Adrenal gland (tissue), 12 donors: ENCODE results near the gene CIB2. TPM values are rescaled to one million over a fixed set of nuclear protein-coding genes. Genes with fewer than 3 reads are reported as not detected.

ENCODE experiments used
- DNase-seq, 7 donors: peaks; one replicate each; pipeline ENCODE4 v3.0.0-alpha.2; 2019 to 2020
- H3K27ac ChIP-seq, 5 donors: fragments of 200-600 bp; sonication (generic) in 4 of 5; 1 replicate in 3 of 5; 2 replicates in 2 of 5; pipeline versions ENCODE4 v1.5.1 to v1.8.0; 2016 to 2020; ENCODE audit warnings: mild to moderate bottlenecking in 1 of 5
- H3K27me3 ChIP-seq: fragments of 200-600 bp; 2 replicates; pipeline ENCODE4 v1.8.0; 2021
- H3K36me3 ChIP-seq, 2 donors: fragments of 200-600 bp; replicated peaks in 1 of 2; 1 replicate in 1 of 2; 2 replicates in 1 of 2; pipeline versions ENCODE4 v1.5.1 to v1.8.0; 2018 to 2022
- H3K4me1 ChIP-seq, 2 donors: fragments of 200-600 bp; replicated peaks in 1 of 2; 1 replicate in 1 of 2; 2 replicates in 1 of 2; pipeline versions ENCODE4 v1.5.1 to v1.8.0; 2018 to 2021
- H3K4me3 ChIP-seq, 4 donors: fragments of 200-600 bp; sonication (generic) in 3 of 4; one replicate each; pipeline ENCODE4 v1.5.1; 2016 to 2018
- H3K9me3 ChIP-seq, 3 donors: fragments of 200-600 bp; sonication (generic) in 1 of 3; replicated peaks in 1 of 3; 1 replicate in 2 of 3; 2 replicates in 1 of 3; pipeline versions ENCODE4 v1.5.1 to v1.8.0; 2016 to 2021
- CTCF ChIP-seq, 6 experiments: fragments of 450-650 bp in 4 of 6; fragments of 200-600 bp in 2 of 6; sonication (generic) in 1 of 6; IDR thresholded peaks; 1 replicate in 5 of 6; 2 replicates in 1 of 6; pipeline versions ENCODE4 v1.5.1 to v1.8.0; 2016 to 2021; ENCODE audit warnings: antibody characterized with exemption in 6 of 6, mild to moderate bottlenecking in 2 of 6, moderate library complexity in 1 of 6
- POLR2A ChIP-seq, 2 donors: fragments of 450-650 bp; IDR thresholded peaks; one replicate each; pipeline ENCODE4 v1.6.1; 2017; ENCODE audit warnings: antibody characterized with exemption in 2 of 2, mild to moderate bottlenecking in 2 of 2, moderate library complexity in 1 of 2
- WGBS, 4 donors: extraction: QIAGEN DNeasy Blood & Tissue Kit in 2 of 4; methylation state at CpG; one replicate each; pipeline versions ENCODE4 v1.1.5 to v1.1.7; 2013 to 2017; 5-methylcytosine and 5-hydroxymethylcytosine counted together
- intact Hi-C, 2 donors: fragments of 100-400 bp; cut with DNase I; formaldehyde crosslinking; loops; one replicate each; pipeline versions ENCODE4 v1.14.1 to v1.15.0; 2022 to 2023
- polyA plus RNA-seq, 3 donors: library from polyadenylated mRNA; stranded (reverse); fragments of 200-250 nt in 2 of 3; fragments of 350-450 nt in 1 of 3; fragmentation: Illumina TruSeq in 1 of 3; extraction: RNeasy Lipid Tissue Mini Kit (QIAGEN cat#74804) in 1 of 3; gene quantifications; one replicate each; pipeline ENCODE4 v1.2.3, GENCODE V29; 2013 to 2014
- total RNA-seq, 9 donors: library from RNA; depleted of rRNA in 4 of 9; stranded (reverse); fragments of >200 nt in 4 of 9; fragments of 120-200 nt in 1 of 9; fragmentation: NEBNext Ultra II Directional in 1 of 9; extraction: Animal tissue kit (Norgen Biotek cat#: 25700) in 1 of 9; gene quantifications; one replicate each; pipeline versions ENCODE4 v1.1.0 to v1.2.4, GENCODE V29; 2013 to 2023
- donor health status: healthy with polysubstance abuse.
- donor health status: Bipolar disorder and iron deficiency.
- donor health status: DM: yes; HTN: yes; CAD: no.
- donor health status: DM: no; HTN: no; CAD: no.
- donor health status: DM: no; HTN: no; CAD: no.
- donor health status: DM: yes; HTN: yes; CAD: no.

CIB2 gene
- total and polyA plus RNA-seq, 12 donors: 4.4 to 37.8 (median 19.7) TPM

- Histone ChIP-seq H3K4me1 (peaks cover 0 to 4% of the 10 kb centered on the region in 2 donors), H3K36me3 (no peaks in the 10 kb centered on the region), H3K27me3 (no peaks in the 10 kb centered on the region), H3K4me3 (no peak overlapping the region), H3K27ac (no peak overlapping the region), H3K9me3 (no peaks in the 10 kb centered on the region)
- DNase-seq: peak in 1 of 7 donors; percentile 10
- TF ChIP-seq POLR2A (IDR thresholded peaks at IDR 0.05): no peak
- 75 to 98% (median 87%) methylated on average over 5 to 6 of the region's 6 CpGs for WGBS, 4 donors
- intact Hi-C loops: no loop called here
These were observed 47.4 kb downstream of the CIB2 start for GRCh38 chr15:78083687-78084448.

- H3K4me3 ChIP-seq: no peak overlapping the region
- no peaks in the 10 kb centered on the region for H3K36me3 ChIP-seq
- no peak for TF ChIP-seq POLR2A (IDR thresholded peaks at IDR 0.05)
- TF ChIP-seq CTCF (IDR thresholded peaks at IDR 0.05): no peak
- peak in 1 of 7 donors; percentile 2 for DNase-seq
- H3K4me1 ChIP-seq: peaks cover 0 to 6% of the 10 kb centered on the region in 2 donors
- H3K27me3 ChIP-seq: no peaks in the 10 kb centered on the region
- intact Hi-C loops: no loop called here
- WGBS, 4 donors: 89 to 98% (median 95%) methylated on average over 3 to 4 of the region's 4 CpGs
- no peaks in the 10 kb centered on the region for H3K9me3 ChIP-seq
- no peak overlapping the region for H3K27ac ChIP-seq
These were observed 48.1 kb downstream of the CIB2 start for GRCh38 chr15:78083186-78083585.

- TF ChIP-seq POLR2A (IDR thresholded peaks at IDR 0.05): no peak
- Histone ChIP-seq H3K4me3 (no peak overlapping the region), H3K27me3 (no peaks in the 10 kb centered on the region), H3K27ac (peak overlapping the region in 2 of 5 donors; percentile 4 to 30), H3K36me3 (no peaks in the 10 kb centered on the region), H3K4me1 (peaks cover 0 to 11% of the 10 kb centered on the region in 2 donors), H3K9me3 (no peaks in the 10 kb centered on the region)
- WGBS, 4 donors: 86 to 100% (median 94%) methylated on average over 1 of the region's 1 CpG; no CpG with 5 or more reads in 1 of the 4 donors
- peak in 1 of 7 donors; percentile 5 for DNase-seq
- intact Hi-C loops: no loop called here
These were observed 48.5 kb downstream of the CIB2 start for GRCh38 chr15:78082743-78083110.

GRCh38 chr15:78082106-78082742 lies 49.0 kb downstream of the CIB2 start:
- H3K4me3 ChIP-seq: no peak overlapping the region
- H3K27me3 ChIP-seq: no peaks in the 10 kb centered on the region
- H3K27ac ChIP-seq: peak overlapping the region in 1 of 5 donors; percentile 4
- H3K9me3 ChIP-seq: no peaks in the 10 kb centered on the region
- WGBS, 4 donors: 72 to 75% (median 72%) methylated on average over 1 to 5 of the region's 5 CpGs
- intact Hi-C loops: no loop called here
- no peak for TF ChIP-seq POLR2A (IDR thresholded peaks at IDR 0.05)
- no peak for TF ChIP-seq CTCF (IDR thresholded peaks at IDR 0.05)
- H3K36me3 ChIP-seq: no peaks in the 10 kb centered on the region
- H3K4me1 ChIP-seq: peaks cover 0 to 12% of the 10 kb centered on the region in 2 donors
- peak in 2 of 7 donors; percentile 25 to 34 for DNase-seq

- DNase-seq: peak in 1 of 7 donors; percentile 13
- Histone ChIP-seq H3K27ac (no peak overlapping the region), H3K27me3 (no peaks in the 10 kb centered on the region), H3K9me3 (no peaks in the 10 kb centered on the region), H3K36me3 (no peaks in the 10 kb centered on the region), H3K4me3 (no peak overlapping the region), H3K4me1 (peaks cover 9 to 26% of the 10 kb centered on the region in 2 donors)
- intact Hi-C loops: no loop called here
- TF ChIP-seq POLR2A (IDR thresholded peaks at IDR 0.05) (no peak), CTCF (IDR thresholded peaks at IDR 0.05) (no peak)
- 76 to 94% (median 90%) methylated on average over 8 of the region's 8 CpGs for WGBS, 4 donors
These were observed 51.2 kb downstream of the CIB2 start for GRCh38 chr15:78080088-78080460.
